Vagina (tissue), 2 donors: Measurements from ENCODE around the gene BRMS1L. TPM values are rescaled to one million over a fixed set of nuclear protein-coding genes. Genes with fewer than 3 reads are reported as not detected.

Experiments
- DNase-seq, 2 donors: peaks; one replicate each; pipeline ENCODE4 v3.0.0-alpha.2; 2017; ENCODE audit errors: extremely low spot score in 2 of 2
- H3K27ac ChIP-seq: fragments of 200-600 bp; sonication (generic); one replicate; pipeline ENCODE4 v1.5.1; 2019
- H3K27me3 ChIP-seq: fragments of 200-600 bp; sonication (generic); one replicate; pipeline ENCODE4 v1.5.1; 2019
- H3K36me3 ChIP-seq, 2 donors: fragments of 200-600 bp; sonication (generic); one replicate each; pipeline ENCODE4 v1.5.1; 2017 to 2019
- H3K4me1 ChIP-seq: fragments of 200-600 bp; sonication (generic); one replicate; pipeline ENCODE4 v1.5.1; 2019
- H3K4me3 ChIP-seq, 2 donors: fragments of 200-600 bp; sonication (generic); 1 replicate in 1 of 2; 2 replicates in 1 of 2; pipeline ENCODE4 v1.5.1; 2016 to 2019
- H3K9me3 ChIP-seq: fragments of 200-600 bp; sonication (generic); one replicate; pipeline ENCODE4 v1.5.1; 2019
- CTCF ChIP-seq, 3 experiments: fragments of 450-650 bp in 2 of 3; fragments of 200-600 bp in 1 of 3; sonication (generic) in 1 of 3; IDR thresholded peaks; one replicate each; pipeline ENCODE4 v1.5.1; 2017 to 2019; ENCODE audit warnings: antibody characterized with exemption in 3 of 3, mild to moderate bottlenecking in 2 of 3, moderate library complexity in 2 of 3
- POLR2A ChIP-seq, 2 donors: fragments of 450-650 bp; IDR thresholded peaks; one replicate each; pipeline ENCODE4 v1.6.1; 2017; ENCODE audit warnings: antibody characterized with exemption in 2 of 2, mild to moderate bottlenecking in 2 of 2, moderate library complexity in 2 of 2
- POLR2AphosphoS5 ChIP-seq, 2 donors: sonication (generic); formaldehyde crosslinking; IDR thresholded peaks; one replicate each; pipeline ENCODE4 v1.9.0; 2017; ENCODE audit warnings: antibody characterized with exemption in 2 of 2, mild to moderate bottlenecking in 2 of 2, low read depth in 1 of 2; ENCODE audit not compliant: insufficient read depth in 1 of 2
- intact Hi-C: fragments of 100-400 bp; cut with DNase I; formaldehyde crosslinking; loops from one replicate; pipeline ENCODE4 v1.15.1; 2023
- total RNA-seq: library from RNA; depleted of rRNA; stranded (reverse); fragments of >200 nt; gene quantifications from one replicate; pipeline ENCODE4 v1.2.3, GENCODE V29; 2016

The BRMS1L gene
- total RNA-seq, 1 donor from 2014 or later = 9.6 TPM

- H3K4me1 ChIP-seq = no peaks in the 10 kb centered on the region
- no peak overlapping the region for H3K4me3 ChIP-seq
- no peaks in the 10 kb centered on the region for H3K27me3 ChIP-seq
- no peak overlapping the region for H3K27ac ChIP-seq
- TF ChIP-seq POLR2AphosphoS5 (IDR thresholded peaks at IDR 0.05; ENCODE audit: insufficient read depth in 1 of 2, low read depth in 1 of 2) (no peak), CTCF (IDR thresholded peaks at IDR 0.05) (no peak), POLR2A (IDR thresholded peaks at IDR 0.05) (no peak)
- no peak for DNase-seq
- H3K36me3 ChIP-seq = peaks cover 0 to 33% of the 10 kb centered on the region in 2 donors
- no peaks in the 10 kb centered on the region for H3K9me3 ChIP-seq
- intact Hi-C loops = no loop called here
Measured at GRCh38 chr14:35847636-35848035, 21.5 kb downstream of the BRMS1L start.

GRCh38 chr14:35849122-35849521 is 23.0 kb downstream of the BRMS1L start:
- H3K9me3 ChIP-seq = no peaks in the 10 kb centered on the region
- DNase-seq = no peak
- intact Hi-C loops = no loop called here
- H3K36me3 ChIP-seq = peaks cover 0 to 20% of the 10 kb centered on the region in 2 donors
- TF ChIP-seq POLR2A (IDR thresholded peaks at IDR 0.05) (no peak), POLR2AphosphoS5 (IDR thresholded peaks at IDR 0.05; ENCODE audit: insufficient read depth in 1 of 2, low read depth in 1 of 2) (no peak), CTCF (IDR thresholded peaks at IDR 0.05) (no peak)
- no peak overlapping the region for H3K4me3 ChIP-seq
- H3K27me3 ChIP-seq = no peaks in the 10 kb centered on the region
- H3K27ac ChIP-seq = no peak overlapping the region
- no peaks in the 10 kb centered on the region for H3K4me1 ChIP-seq

- TF ChIP-seq CTCF (IDR thresholded peaks at IDR 0.05) (no peak), POLR2A (IDR thresholded peaks at IDR 0.05) (no peak), POLR2AphosphoS5 (IDR thresholded peaks at IDR 0.05; ENCODE audit: insufficient read depth in 1 of 2, low read depth in 1 of 2) (no peak)
- no peaks in the 10 kb centered on the region for H3K27me3 ChIP-seq
- H3K27ac ChIP-seq = no peak overlapping the region
- no peaks in the 10 kb centered on the region for H3K4me1 ChIP-seq
- no peaks in the 10 kb centered on the region for H3K9me3 ChIP-seq
- intact Hi-C loops = no loop called here
- DNase-seq = no peak
- peaks cover 0 to 9% of the 10 kb centered on the region in 2 donors for H3K36me3 ChIP-seq
- H3K4me3 ChIP-seq = no peak overlapping the region
Measured at GRCh38 chr14:35851823-35852222, 25.7 kb downstream of the BRMS1L start.

- Histone ChIP-seq H3K36me3 (peaks cover 0 to 10% of the 10 kb centered on the region in 2 donors), H3K27ac (no peak overlapping the region), H3K27me3 (no peaks in the 10 kb centered on the region), H3K4me1 (no peaks in the 10 kb centered on the region), H3K4me3 (no peak overlapping the region), H3K9me3 (no peaks in the 10 kb centered on the region)
- no peak for DNase-seq
- intact Hi-C loops = no loop called here
- TF ChIP-seq POLR2AphosphoS5 (IDR thresholded peaks at IDR 0.05; ENCODE audit: insufficient read depth in 1 of 2, low read depth in 1 of 2) (no peak), POLR2A (IDR thresholded peaks at IDR 0.05) (no peak), CTCF (IDR thresholded peaks at IDR 0.05) (no peak)
Measured at GRCh38 chr14:35853225-35853624, 27.1 kb downstream of the BRMS1L start.

- H3K36me3 ChIP-seq = peaks cover 0 to 19% of the 10 kb centered on the region in 2 donors
- no peaks in the 10 kb centered on the region for H3K9me3 ChIP-seq
- no peak for DNase-seq
- H3K27me3 ChIP-seq = no peaks in the 10 kb centered on the region
- intact Hi-C loops = no loop called here
- H3K4me3 ChIP-seq = no peak overlapping the region
- no peak for TF ChIP-seq POLR2A (IDR thresholded peaks at IDR 0.05)
- no peak for TF ChIP-seq POLR2AphosphoS5 (IDR thresholded peaks at IDR 0.05; ENCODE audit: insufficient read depth in 1 of 2, low read depth in 1 of 2)
- TF ChIP-seq CTCF (IDR thresholded peaks at IDR 0.05) = no peak
- no peaks in the 10 kb centered on the region for H3K4me1 ChIP-seq
- no peak overlapping the region for H3K27ac ChIP-seq
Measured at GRCh38 chr14:35854696-35855270, 28.6 kb downstream of the BRMS1L start.
